NCI-H2227 treated with DMSO at 0.1 percent for 48 hours (cell line): ENCODE measurements around the gene TAB3.

Source experiments
- DNase-seq: peaks from one replicate; lab custom pipeline; 2025; lab: John Stamatoyannopoulos, UW

The TAB3 gene

GRCh38 chrX:30889147-30890140 lies at the start of gene TAB3:
Gene TAB3 (minus strand): TSS chrX:30889254. CDS start chrX:30859588, 29,666 bp downstream.
- DNase-seq = peak; percentile 98

- no peak for DNase-seq
These were observed 49.2 kb upstream of the TAB3 start for GRCh38 chrX:30938295-30938694.

GRCh38 chrX:30935985-30936384 lies 46.9 kb upstream of the TAB3 start:
- no peak for DNase-seq

- no peak for DNase-seq
These were observed 42.9 kb upstream of the TAB3 start for GRCh38 chrX:30931920-30932319.

- DNase-seq = no peak
These were observed 41.6 kb upstream of the TAB3 start for GRCh38 chrX:30930679-30931078.

- DNase-seq = no peak
These were observed 41.1 kb upstream of the TAB3 start for GRCh38 chrX:30930143-30930542.

GRCh38 chrX:30920271-30920670 lies 31.2 kb upstream of the TAB3 start:
- no peak for DNase-seq

GRCh38 chrX:30918480-30918879 lies 29.4 kb upstream of the TAB3 start:
- no peak for DNase-seq

GRCh38 chrX:30913492-30913891 lies 24.4 kb upstream of the TAB3 start:
- no peak for DNase-seq

GRCh38 chrX:30910124-30910860 lies 21.2 kb upstream of the TAB3 start:
- no peak for DNase-seq

- no peak for DNase-seq
These were observed 17.7 kb upstream of the TAB3 start for GRCh38 chrX:30906726-30907125.

- DNase-seq = no peak
These were observed 16.3 kb upstream of the TAB3 start for GRCh38 chrX:30905321-30905720.

- no peak for DNase-seq
These were observed 15.6 kb upstream of the TAB3 start for GRCh38 chrX:30904632-30905031.

GRCh38 chrX:30904186-30904585 lies 15.1 kb upstream of the TAB3 start:
- no peak for DNase-seq

GRCh38 chrX:30900227-30900626 lies 11.2 kb upstream of the TAB3 start:
- no peak for DNase-seq

GRCh38 chrX:30898886-30899285 lies 9.8 kb upstream of the TAB3 start:
- DNase-seq = no peak

GRCh38 chrX:30895370-30895769 lies 6.3 kb upstream of the TAB3 start:
- no peak for DNase-seq

GRCh38 chrX:30893206-30893605 lies 4.2 kb upstream of the TAB3 start:
- no peak for DNase-seq

- DNase-seq = no peak
These were observed 3.5 kb upstream of the TAB3 start for GRCh38 chrX:30892591-30892990.

GRCh38 chrX:30888526-30889146 lies 418 bp downstream of the TAB3 start:
- no peak for DNase-seq

GRCh38 chrX:30887721-30888120 lies 1.3 kb downstream of the TAB3 start:
- DNase-seq = no peak

- DNase-seq = no peak
These were observed 1.8 kb downstream of the TAB3 start for GRCh38 chrX:30887288-30887687.

- no peak for DNase-seq
These were observed 3.9 kb downstream of the TAB3 start for GRCh38 chrX:30885136-30885535.
